Measurements from ENCODE around the gene PEX11B. TPM values are rescaled to one million over a fixed set of nuclear protein-coding genes. Genes with fewer than 3 reads are reported as not detected.

Gene PEX11B
- total and polyA plus RNA-seq, 2 experiments from 2014 or later, result 7.4 to 9.1 TPM

GRCh38 chr1:145863282-145864018 lies 55.1 kb downstream of the PEX11B start:
- no peak overlapping the region for H3K4me3 ChIP-seq
- H3K79me2 ChIP-seq (replicated peaks; ENCODE audit: insufficient read depth), result no peaks in the 10 kb centered on the region
- H3K27me3 ChIP-seq (ENCODE audit: insufficient read depth), result no peaks in the 10 kb centered on the region
- Mint-ChIP-seq H3K4me1 (peaks cover 15% of the 10 kb centered on the region), H3K4me3 (no peak overlapping the region), H3K36me3 (ENCODE audit: low read depth) (peaks cover 6% of the 10 kb centered on the region; the same call in 2 of the 3 replicates), H3K27ac (no peak overlapping the region), H3K27me3 (ENCODE audit: insufficient read depth, low read depth, poor library complexity) (peaks cover 5% of the 10 kb centered on the region), H3K9me3 (peaks cover 3% of the 10 kb centered on the region; the same call in 2 of the 3 replicates)
- TF ChIP-seq ZNF462 (CRISPR knock-in tag; IDR thresholded peaks at IDR 0.05) (no peak), ETS1 (IDR thresholded peaks at IDR 0.05) (no peak), POLR2AphosphoS5 (IDR thresholded peaks at IDR 0.05; ENCODE audit: low read depth) (no peak), CTCF (conservative IDR thresholded peaks at IDR 0.05; ENCODE audit: low read depth in 2 of 2) (no peak), EZH2phosphoT487 (IDR thresholded peaks at IDR 0.05; ENCODE audit: unreplicated experiment) (no peak), EZH2 (IDR thresholded peaks at IDR 0.05; ENCODE audit: low read depth, unreplicated experiment) (no peak), ZNF331 (CRISPR knock-in tag; IDR thresholded peaks at IDR 0.05; ENCODE audit: low read depth) (no peak), ZNF114 (CRISPR knock-in tag; IDR thresholded peaks at IDR 0.05) (no peak), CREB1 (CRISPR knock-in tag; IDR thresholded peaks at IDR 0.05; ENCODE audit: low read depth) (no peak), NANOG (IDR thresholded peaks at IDR 0.05; ENCODE audit: borderline replicate concordance) (no peak), STAT1 (IDR thresholded peaks at IDR 0.05; ENCODE audit: unreplicated experiment) (no peak), JUNB (IDR thresholded peaks at IDR 0.05; ENCODE audit: unreplicated experiment) (no peak)
- TF ChIP-seq, protein P1, sequence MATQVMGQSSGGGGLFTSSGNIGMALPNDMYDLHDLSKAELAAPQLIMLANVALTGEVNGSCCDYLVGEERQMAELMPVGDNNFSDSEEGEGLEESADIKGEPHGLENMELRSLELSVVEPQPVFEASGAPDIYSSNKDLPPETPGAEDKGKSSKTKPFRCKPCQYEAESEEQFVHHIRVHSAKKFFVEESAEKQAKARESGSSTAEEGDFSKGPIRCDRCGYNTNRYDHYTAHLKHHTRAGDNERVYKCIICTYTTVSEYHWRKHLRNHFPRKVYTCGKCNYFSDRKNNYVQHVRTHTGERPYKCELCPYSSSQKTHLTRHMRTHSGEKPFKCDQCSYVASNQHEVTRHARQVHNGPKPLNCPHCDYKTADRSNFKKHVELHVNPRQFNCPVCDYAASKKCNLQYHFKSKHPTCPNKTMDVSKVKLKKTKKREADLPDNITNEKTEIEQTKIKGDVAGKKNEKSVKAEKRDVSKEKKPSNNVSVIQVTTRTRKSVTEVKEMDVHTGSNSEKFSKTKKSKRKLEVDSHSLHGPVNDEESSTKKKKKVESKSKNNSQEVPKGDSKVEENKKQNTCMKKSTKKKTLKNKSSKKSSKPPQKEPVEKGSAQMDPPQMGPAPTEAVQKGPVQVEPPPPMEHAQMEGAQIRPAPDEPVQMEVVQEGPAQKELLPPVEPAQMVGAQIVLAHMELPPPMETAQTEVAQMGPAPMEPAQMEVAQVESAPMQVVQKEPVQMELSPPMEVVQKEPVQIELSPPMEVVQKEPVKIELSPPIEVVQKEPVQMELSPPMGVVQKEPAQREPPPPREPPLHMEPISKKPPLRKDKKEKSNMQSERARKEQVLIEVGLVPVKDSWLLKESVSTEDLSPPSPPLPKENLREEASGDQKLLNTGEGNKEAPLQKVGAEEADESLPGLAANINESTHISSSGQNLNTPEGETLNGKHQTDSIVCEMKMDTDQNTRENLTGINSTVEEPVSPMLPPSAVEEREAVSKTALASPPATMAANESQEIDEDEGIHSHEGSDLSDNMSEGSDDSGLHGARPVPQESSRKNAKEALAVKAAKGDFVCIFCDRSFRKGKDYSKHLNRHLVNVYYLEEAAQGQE (IDR thresholded peaks at IDR 0.05; ENCODE audit: unreplicated experiment), result no peak
- 0 out of 2 replicates have a peak, but pooled peaks cover 3% of the 10 kb centered on the region for H3K9me2 ChIP-seq (ENCODE audit: insufficient read depth)
- H2AFZ ChIP-seq, result no peak overlapping the region
- no peaks in the 10 kb centered on the region for H3K36me3 ChIP-seq (ENCODE audit: insufficient read depth)
- H3K27ac ChIP-seq (ENCODE audit: low read depth), result no peak overlapping the region
- DNase-seq (ENCODE audit: low spot score), result no peak
- H3K4me2 ChIP-seq, result no peak overlapping the region
- no peak for ATAC-seq
- peaks cover 9% of the 10 kb centered on the region for H3K4me1 ChIP-seq (ENCODE audit: insufficient read depth)
- no peaks in the 10 kb centered on the region for H4K20me1 ChIP-seq (replicated peaks; ENCODE audit: insufficient read depth)
- H3F3A ChIP-seq (replicated peaks; ENCODE audit: low read depth), result peaks cover 5% of the 10 kb centered on the region; the same call in 1 of the 2 replicates
